Kidney (tissue), 14 donors: ENCODE results near the gene KREMEN2. TPM values are rescaled to one million over a fixed set of nuclear protein-coding genes. Genes with fewer than 3 reads are reported as not detected.

Experiments used
- DNase-seq, 5 donors: peaks; one replicate each; pipeline ENCODE4 v3.0.0-alpha.2; 2013 to 2020
- FAIRE-seq: peaks from 2 replicates; lab custom pipeline; 2012; peaks lifted over from hg19 to GRCh38; lab: Jason Lieb, UNC
- H3K27ac ChIP-seq, 2 donors: one replicate each; pipeline ENCODE4 v1.7.0; 2013; ENCODE audit warnings: low read depth in 2 of 2, low read length in 2 of 2, inconsistent platforms in 1 of 2
- H3K27me3 ChIP-seq: one replicate; pipeline ENCODE4 v1.7.1; 2013; ENCODE audit warnings: low read length, inconsistent platforms; ENCODE audit not compliant: control insufficient read depth, insufficient read depth
- H3K36me3 ChIP-seq, 3 donors: one replicate each; pipeline versions ENCODE4 v1.7.0 to v1.7.1; 2013; ENCODE audit warnings: low read length in 3 of 3, control low read depth in 1 of 3, inconsistent platforms in 1 of 3; ENCODE audit not compliant: insufficient read depth in 3 of 3, control insufficient read depth in 2 of 3
- H3K4me1 ChIP-seq, 3 donors: one replicate each; pipeline versions ENCODE4 v1.7.0 to v1.7.1; 2013; ENCODE audit warnings: low read length in 3 of 3, inconsistent platforms in 1 of 3, low read depth in 1 of 3; ENCODE audit not compliant: control insufficient read depth in 2 of 3, insufficient read depth in 2 of 3
- H3K4me3 ChIP-seq, 3 donors: one replicate each; pipeline versions ENCODE4 v1.7.0 to v1.8.1; 2013; ENCODE audit warnings: low read length in 3 of 3, control low read depth in 1 of 3, inconsistent platforms in 1 of 3
- H3K9ac ChIP-seq, 3 donors: one replicate each; pipeline versions ENCODE4 v1.7.0 to v1.7.1; 2013; ENCODE audit warnings: low read length in 3 of 3, control low read depth in 1 of 3, inconsistent platforms in 1 of 3
- H3K9me3 ChIP-seq, 3 donors: one replicate each; pipeline versions ENCODE4 v1.7.0 to v1.7.1; 2013; ENCODE audit warnings: low read length in 3 of 3, control low read depth in 1 of 3, inconsistent platforms in 1 of 3; ENCODE audit not compliant: control insufficient read depth in 2 of 3, insufficient read depth in 1 of 3
- intact Hi-C: fragments of 100-400 bp; cut with DNase I; formaldehyde crosslinking; loops from one replicate; pipeline ENCODE4 v1.11.1; 2022
- polyA plus RNA-seq: library from polyadenylated mRNA; stranded (reverse); fragments of 350-450 nt; fragmentation: Illumina TruSeq; extraction: RNeasy Lipid Tissue Mini Kit (QIAGEN cat#74804); gene quantifications from one replicate; pipeline ENCODE4 v1.2.3, GENCODE V29; 2014; ENCODE audit warnings: low read depth, low replicate concordance; ENCODE audit not compliant: insufficient read depth
- total RNA-seq: library from RNA; stranded (reverse); fragmentation: NEBNext Ultra II Directional; extraction: Animal tissue kit (Norgen Biotek cat#: 25700); gene quantifications from one replicate; pipeline ENCODE4 v1.2.1, GENCODE V29; 2021
- TF ChIP-seq, protein P1 (sequence below): IDR thresholded peaks from 3 replicates; pipeline ENCODE4 v1.5.1; 2012; ENCODE audit warnings: mild to moderate bottlenecking, moderate library complexity, borderline replicate concordance; ENCODE audit not compliant: insufficient read depth; ENCODE audit errors: extremely low read depth
- donor health status: control.
- donor health status: control.
- donor health status: control.
- donor health status: control.
- donor health status: control.
- donor health status: DM: yes; HTN: yes; CAD: no.
- donor health status: Normal renal cell carcinoma (clear cell type).

The KREMEN2 gene
- total and polyA plus RNA-seq, 2 donors from 2014 or later: not detected

DNA sequence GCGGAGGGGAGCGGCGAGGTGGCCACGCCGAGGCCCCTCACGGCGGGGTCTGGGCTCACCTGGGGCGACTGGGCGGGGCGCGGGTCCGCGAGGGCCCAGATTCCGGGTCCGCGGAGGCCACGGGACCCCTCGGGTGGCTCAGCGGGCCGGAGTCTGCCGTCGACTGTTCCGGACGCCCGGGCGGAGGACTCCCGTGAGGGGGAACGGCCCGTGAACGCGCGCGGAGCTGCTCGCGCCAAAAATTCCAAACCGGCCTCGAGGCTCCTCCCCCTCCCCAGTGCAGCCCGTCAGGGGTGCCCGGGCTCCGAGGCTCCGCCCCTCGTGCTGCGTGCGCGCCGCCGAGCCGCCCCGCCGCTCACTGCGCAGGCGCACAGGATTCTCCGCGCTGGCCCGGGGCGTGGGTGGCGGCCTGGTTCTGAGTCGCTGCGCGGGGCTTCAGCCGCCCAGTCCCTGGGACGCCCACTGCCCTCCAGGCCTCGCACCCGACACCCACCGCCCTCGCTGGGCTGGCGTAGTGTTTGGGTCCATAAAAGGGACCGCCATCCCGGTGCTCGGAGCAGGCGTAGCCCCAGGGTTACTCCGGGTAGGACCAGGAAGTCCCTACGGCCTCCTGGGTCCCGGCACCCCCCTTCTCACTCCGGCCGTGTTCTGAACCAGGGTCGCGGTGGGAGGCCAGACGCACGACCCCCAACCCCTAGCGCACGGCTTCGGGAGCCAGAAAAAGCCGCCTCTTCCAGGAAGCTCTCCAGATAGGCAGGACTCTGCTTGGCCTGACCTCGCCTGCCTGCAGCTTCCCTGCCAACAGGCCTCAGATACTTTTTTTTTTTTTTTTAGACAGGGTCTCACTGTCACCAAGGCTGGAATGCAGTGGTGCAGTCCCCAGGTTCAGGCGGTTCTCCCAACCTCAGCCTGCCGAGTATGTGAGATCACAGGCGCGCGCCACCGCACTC lies 16.4 kb downstream of the KREMEN2 start, which contains the start of gene PKMYT1:
Gene PKMYT1, minus strand, starts transcription at position 220 of the 950 bp plus-strand sequence. CDS start 789 bp downstream, outside the sequence.
- FAIRE-seq (no peak), DNase-seq (peak; percentile 93 to 97 (median 95))

GRCh38 chr16:2981177-2981898 lies 17.3 kb downstream of the KREMEN2 start:
- intact Hi-C loops: no loop called here
- Histone ChIP-seq H3K27me3 (no peaks in the 10 kb centered on the region), H3K9ac (no peak overlapping the region), H3K36me3 (no peaks in the 10 kb centered on the region), H3K9me3 (no peaks in the 10 kb centered on the region), H3K27ac (no peak overlapping the region), H3K4me3 (peak overlapping the region in 1 of 3 donors; percentile 87), H3K4me1 (peaks cover 0 to 6% (median 0%) of the 10 kb centered on the region in 3 donors)
- FAIRE-seq: no peak
- TF ChIP-seq, protein P1, sequence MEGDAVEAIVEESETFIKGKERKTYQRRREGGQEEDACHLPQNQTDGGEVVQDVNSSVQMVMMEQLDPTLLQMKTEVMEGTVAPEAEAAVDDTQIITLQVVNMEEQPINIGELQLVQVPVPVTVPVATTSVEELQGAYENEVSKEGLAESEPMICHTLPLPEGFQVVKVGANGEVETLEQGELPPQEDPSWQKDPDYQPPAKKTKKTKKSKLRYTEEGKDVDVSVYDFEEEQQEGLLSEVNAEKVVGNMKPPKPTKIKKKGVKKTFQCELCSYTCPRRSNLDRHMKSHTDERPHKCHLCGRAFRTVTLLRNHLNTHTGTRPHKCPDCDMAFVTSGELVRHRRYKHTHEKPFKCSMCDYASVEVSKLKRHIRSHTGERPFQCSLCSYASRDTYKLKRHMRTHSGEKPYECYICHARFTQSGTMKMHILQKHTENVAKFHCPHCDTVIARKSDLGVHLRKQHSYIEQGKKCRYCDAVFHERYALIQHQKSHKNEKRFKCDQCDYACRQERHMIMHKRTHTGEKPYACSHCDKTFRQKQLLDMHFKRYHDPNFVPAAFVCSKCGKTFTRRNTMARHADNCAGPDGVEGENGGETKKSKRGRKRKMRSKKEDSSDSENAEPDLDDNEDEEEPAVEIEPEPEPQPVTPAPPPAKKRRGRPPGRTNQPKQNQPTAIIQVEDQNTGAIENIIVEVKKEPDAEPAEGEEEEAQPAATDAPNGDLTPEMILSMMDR: no peak
- DNase-seq: peak in 1 of 5 donors; percentile 24

More for the DNA sequence above, 16.4 kb downstream of the KREMEN2 start, which contains the start of gene PKMYT1:
- Histone ChIP-seq H3K27me3 (no peaks in the 10 kb centered on the region), H3K4me3 (peak within 1 kb of the TSS; percentile 66 to 87 (median 69)), H3K9me3 (no peaks in the 10 kb centered on the region), H3K27ac (no peak within 1 kb of the TSS), H3K9ac (peak within 1 kb of the TSS; percentile 42 to 78 (median 77)), H3K4me1 (peaks cover 0 to 6% (median 0%) of the 10 kb centered on the region in 3 donors), H3K36me3 (no peaks in the 10 kb centered on the region)
- intact Hi-C loops: no loop called here
- TF ChIP-seq, protein P1: no peak

DNA sequence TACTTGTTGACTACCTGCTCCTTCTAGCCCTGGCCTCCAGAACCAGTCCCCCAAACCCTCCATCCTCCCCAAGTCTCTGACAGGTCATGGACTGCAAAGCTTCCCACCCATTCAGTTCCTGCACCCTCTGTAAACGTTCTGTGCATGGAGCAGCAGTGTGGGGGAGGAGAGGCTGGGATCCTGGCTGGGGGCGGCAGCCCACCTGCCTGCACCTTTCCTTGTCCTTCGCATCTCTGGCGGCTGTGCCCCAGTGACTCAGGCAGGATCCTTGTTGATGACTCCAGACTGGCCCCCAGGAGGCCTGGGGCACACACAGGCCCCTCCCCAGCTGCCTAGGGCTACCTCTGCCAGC lies 17.8 kb downstream of the KREMEN2 start:
- peaks cover 0 to 6% (median 0%) of the 10 kb centered on the region in 3 donors for H3K4me1 ChIP-seq
- H3K36me3 ChIP-seq: no peaks in the 10 kb centered on the region
- no peak overlapping the region for H3K27ac ChIP-seq
- H3K27me3 ChIP-seq: no peaks in the 10 kb centered on the region
- peak in 1 of 5 donors; percentile 67 for DNase-seq
- FAIRE-seq: no peak
- no peaks in the 10 kb centered on the region for H3K9me3 ChIP-seq
- intact Hi-C loops: no loop called here
- no peak overlapping the region for H3K4me3 ChIP-seq
- TF ChIP-seq, protein P1: no peak
- H3K9ac ChIP-seq: no peak overlapping the region
